ENCODE data around the gene C13orf46.

Gene C13orf46

DNA sequence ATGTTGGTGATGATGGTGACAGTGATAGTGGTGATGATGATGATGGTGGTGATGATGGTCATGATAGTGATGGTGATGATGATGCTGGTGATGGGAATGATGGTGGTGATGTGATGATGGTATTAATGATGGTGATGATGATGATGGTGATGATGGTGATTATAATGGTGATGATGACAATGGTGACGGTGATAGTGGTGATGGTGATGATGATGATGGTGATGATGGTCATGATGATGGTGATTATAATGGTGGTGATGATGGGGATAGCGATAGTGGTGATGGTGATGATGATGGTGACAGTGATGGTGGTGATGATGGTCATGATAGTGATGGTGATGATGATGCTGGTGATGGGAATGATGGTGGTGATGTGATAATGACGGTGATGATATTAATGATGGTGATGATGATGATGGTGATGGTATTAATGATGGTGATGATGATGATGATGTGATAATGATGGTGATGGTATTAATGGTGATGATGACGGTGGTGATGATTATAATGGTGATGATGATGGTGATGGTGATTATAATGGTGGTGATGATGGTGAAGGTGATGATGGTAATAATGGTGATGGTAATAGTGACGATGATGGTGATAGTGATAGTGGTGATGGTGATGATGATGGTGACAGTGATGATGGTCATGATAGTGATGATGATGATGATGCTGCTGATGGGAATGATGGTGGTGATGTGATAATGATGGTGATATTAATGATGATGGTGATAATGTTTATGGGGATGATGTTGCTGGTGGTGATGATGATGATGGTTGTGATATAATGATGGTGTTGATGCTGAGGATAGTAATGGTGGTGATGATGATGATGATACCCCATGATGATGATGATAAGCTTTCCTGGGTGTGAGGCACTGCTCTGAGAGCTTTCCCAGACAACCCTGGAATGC is 7.7 kb downstream of the C13orf46 start:
- in situ Hi-C loops (cut with MboI; ENCODE audit: low sequenced_read_pairs, unreplicated experiment), result no loop called here
- TF ChIP-seq, protein P1, sequence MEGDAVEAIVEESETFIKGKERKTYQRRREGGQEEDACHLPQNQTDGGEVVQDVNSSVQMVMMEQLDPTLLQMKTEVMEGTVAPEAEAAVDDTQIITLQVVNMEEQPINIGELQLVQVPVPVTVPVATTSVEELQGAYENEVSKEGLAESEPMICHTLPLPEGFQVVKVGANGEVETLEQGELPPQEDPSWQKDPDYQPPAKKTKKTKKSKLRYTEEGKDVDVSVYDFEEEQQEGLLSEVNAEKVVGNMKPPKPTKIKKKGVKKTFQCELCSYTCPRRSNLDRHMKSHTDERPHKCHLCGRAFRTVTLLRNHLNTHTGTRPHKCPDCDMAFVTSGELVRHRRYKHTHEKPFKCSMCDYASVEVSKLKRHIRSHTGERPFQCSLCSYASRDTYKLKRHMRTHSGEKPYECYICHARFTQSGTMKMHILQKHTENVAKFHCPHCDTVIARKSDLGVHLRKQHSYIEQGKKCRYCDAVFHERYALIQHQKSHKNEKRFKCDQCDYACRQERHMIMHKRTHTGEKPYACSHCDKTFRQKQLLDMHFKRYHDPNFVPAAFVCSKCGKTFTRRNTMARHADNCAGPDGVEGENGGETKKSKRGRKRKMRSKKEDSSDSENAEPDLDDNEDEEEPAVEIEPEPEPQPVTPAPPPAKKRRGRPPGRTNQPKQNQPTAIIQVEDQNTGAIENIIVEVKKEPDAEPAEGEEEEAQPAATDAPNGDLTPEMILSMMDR (IDR thresholded peaks at IDR 0.05; ENCODE audit: borderline replicate concordance, control extremely low read depth, extremely low read depth, insufficient read depth, missing control alignments), result no peak
- no peak for DNase-seq (ENCODE audit: low spot score)

DNA sequence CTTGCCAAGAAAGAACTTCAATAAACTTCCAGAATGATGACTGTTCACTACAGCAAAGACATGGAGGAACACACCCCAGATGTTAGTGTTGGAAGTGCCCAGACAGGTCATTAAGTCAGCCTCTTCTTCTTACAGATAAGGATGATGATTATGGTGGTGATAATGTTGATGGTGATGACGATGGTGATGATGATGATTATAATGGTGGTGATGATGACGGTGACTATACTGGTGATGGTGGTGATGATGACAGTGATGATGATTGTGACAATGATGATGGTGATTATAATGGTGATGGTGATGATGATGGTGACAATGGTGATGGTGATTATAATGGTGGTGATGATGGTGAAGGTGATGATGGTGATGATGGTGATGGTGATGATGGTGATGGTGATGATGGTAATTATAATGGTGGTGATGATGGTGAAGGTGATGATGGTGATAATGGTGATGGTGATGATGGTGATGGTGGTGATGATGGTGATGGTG is 8.4 kb downstream of the C13orf46 start:
- TF ChIP-seq, protein P1 (IDR thresholded peaks at IDR 0.05; ENCODE audit: borderline replicate concordance, control extremely low read depth, extremely low read depth, insufficient read depth, missing control alignments), result no peak
- in situ Hi-C loops (cut with MboI; ENCODE audit: low sequenced_read_pairs, unreplicated experiment), result no loop called here
- no peak for DNase-seq (ENCODE audit: low spot score)

DNA sequence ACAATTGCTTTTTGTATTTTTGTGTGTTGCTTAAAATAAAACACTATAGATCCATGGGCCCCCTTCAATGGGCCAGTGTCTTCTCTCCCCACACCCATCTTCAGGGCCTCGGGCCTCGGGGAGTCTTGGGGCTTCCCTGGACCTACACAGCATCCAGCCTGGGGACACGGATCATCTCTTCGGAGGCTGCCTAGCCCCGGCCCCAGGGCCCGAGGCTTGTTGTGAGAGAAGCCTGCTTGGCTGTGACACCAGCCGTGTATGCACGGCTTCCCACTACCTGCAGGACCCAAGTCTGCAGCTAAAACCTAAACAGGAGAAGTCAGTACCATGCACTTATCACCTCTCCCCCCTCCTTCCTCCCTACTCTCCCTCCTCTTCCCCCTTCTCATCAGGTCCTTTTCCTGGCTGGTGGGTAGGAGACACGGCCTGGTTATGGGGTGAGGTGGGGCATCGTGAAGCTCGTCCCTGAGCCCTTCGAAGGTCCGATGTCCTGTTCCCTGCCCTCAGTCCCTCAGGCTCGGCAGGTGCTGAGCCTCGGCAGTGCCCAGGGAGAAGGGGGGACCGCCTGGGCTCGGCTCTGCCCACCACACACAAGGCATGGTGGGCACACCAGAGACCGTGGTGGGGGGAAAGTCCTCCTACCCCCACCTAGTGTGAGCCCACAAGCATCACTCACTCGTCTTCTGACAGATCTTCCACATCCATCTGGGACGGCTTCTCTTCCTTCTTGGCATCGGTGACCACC is 9.5 kb downstream of the C13orf46 start:
- TF ChIP-seq, protein P1 (IDR thresholded peaks at IDR 0.05; ENCODE audit: borderline replicate concordance, control extremely low read depth, extremely low read depth, insufficient read depth, missing control alignments), result no peak
- in situ Hi-C loops (cut with MboI; ENCODE audit: low sequenced_read_pairs, unreplicated experiment), result no loop called here
- no peak for DNase-seq (ENCODE audit: low spot score)

DNA sequence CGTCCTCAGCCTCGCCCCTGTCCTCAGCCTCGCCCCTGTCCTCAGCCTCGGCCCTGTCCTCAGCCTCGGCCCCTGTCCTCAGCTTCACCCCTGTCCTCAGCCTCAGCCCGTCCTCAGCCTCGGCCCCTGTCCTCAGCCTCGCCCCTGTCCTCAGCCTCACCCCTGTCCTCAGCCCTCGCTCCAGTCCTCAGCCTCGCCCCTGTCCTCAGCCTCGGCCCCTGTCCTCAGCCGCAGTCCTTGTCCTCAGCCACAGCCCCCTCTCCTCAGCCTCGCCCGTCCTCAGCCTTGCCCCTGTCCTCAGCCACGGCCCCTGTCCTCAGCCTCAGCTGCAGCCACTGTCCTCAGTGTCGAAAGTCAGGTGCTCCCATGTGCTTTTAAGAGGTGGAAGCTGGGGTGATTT is 10.5 kb downstream of the C13orf46 start:
- TF ChIP-seq, protein P1 (IDR thresholded peaks at IDR 0.05; ENCODE audit: borderline replicate concordance, control extremely low read depth, extremely low read depth, insufficient read depth, missing control alignments), result no peak
- in situ Hi-C loops (cut with MboI; ENCODE audit: low sequenced_read_pairs, unreplicated experiment), result no loop called here
- DNase-seq (ENCODE audit: low spot score), result no peak

DNA sequence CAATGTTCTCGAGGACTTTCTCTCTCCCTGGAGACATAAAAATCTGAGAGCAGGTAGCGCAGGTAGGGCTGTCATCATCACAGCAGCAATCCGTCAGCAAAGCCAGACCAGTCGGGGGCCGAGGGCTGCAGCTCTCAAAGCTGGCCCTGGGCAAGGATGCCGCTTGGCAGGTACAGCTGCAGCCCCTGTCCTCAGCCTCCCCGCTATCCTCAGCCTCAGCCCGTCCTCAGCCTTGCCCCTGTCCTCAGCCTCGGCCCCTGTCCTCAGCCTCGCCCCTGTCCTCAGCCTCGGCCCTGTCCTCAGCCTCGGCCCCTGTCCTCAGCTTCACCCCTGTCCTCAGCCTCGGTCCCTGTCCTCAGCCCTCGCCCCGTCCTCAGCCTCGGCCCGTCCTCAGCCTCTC is 10.9 kb downstream of the C13orf46 start:
- TF ChIP-seq, protein P1 (IDR thresholded peaks at IDR 0.05; ENCODE audit: borderline replicate concordance, control extremely low read depth, extremely low read depth, insufficient read depth, missing control alignments), result no peak
- DNase-seq (ENCODE audit: low spot score), result no peak
- in situ Hi-C loops (cut with MboI; ENCODE audit: low sequenced_read_pairs, unreplicated experiment), result no loop called here

DNA sequence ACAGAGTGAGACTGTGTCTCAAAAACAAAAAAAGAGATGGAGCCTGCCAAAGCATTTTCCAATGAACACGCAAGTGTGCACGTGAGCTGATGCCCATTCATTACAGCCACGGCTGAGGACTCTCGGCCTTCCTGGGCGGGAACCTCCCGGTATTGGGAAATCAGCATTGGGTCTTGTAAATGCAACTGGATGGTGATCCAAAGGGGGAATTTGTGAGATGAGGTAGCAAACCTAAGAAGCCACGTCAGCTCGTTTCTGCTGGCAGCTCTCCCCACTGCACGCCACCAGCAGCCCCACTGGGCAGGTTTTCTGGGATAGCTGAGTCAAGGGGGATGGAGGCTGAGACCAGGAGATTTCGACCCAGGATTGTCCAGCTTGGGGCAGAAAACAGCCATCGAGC is 11.5 kb downstream of the C13orf46 start:
- no peak for DNase-seq (ENCODE audit: low spot score)
- TF ChIP-seq, protein P1 (IDR thresholded peaks at IDR 0.05; ENCODE audit: borderline replicate concordance, control extremely low read depth, extremely low read depth, insufficient read depth, missing control alignments), result no peak
- in situ Hi-C loops (cut with MboI; ENCODE audit: low sequenced_read_pairs, unreplicated experiment), result no loop called here

Measured in GM13976 (cell line).